MM.1S (cell line): ENCODE measurements around the gene PES1.
"Not testable (repeated sequence)": the region's sequence is repeated elsewhere in the genome, so short reads cannot be mapped to it uniquely, and the experiment has no call there.

Experiments used
- DNase-seq: peaks from one replicate; pipeline ENCODE4 v3.0.0-alpha.2; 2015
- H2AFZ ChIP-seq: fragments of 300-600 bp; sonication (generic); 2 replicates; pipeline ENCODE4 v1.6.0; 2016; ENCODE audit warnings: antibody characterized with exemption, low read length
- H3F3A ChIP-seq: fragments of 300-600 bp; sonication (generic); 2 replicates; pipeline ENCODE4 v1.6.1; 2016; ENCODE audit warnings: mild to moderate bottlenecking, antibody characterized with exemption, low read length, moderate library complexity, mixed read lengths; ENCODE audit not compliant: insufficient read depth
- H3K27ac ChIP-seq: fragments of 300-600 bp; sonication (generic); 2 replicates; pipeline ENCODE4 v1.5.1; 2016; ENCODE audit warnings: mild to moderate bottlenecking, low read length
- H3K27me3 ChIP-seq: fragments of 300-600 bp; sonication (generic); replicated peaks from 2 replicates; pipeline ENCODE4 v1.6.0; 2016; ENCODE audit warnings: low read length; ENCODE audit not compliant: insufficient read depth
- H3K36me3 ChIP-seq: fragments of 300-600 bp; sonication (generic); replicated peaks from 2 replicates; pipeline ENCODE4 v1.6.1; 2016; ENCODE audit warnings: mild to moderate bottlenecking, low read length, mixed read lengths; ENCODE audit not compliant: insufficient read depth
- H3K4me1 ChIP-seq: fragments of 300-600 bp; sonication (generic); 2 replicates; pipeline ENCODE4 v1.6.1; 2016; ENCODE audit warnings: low read length, mixed read lengths
- H3K4me2 ChIP-seq: fragments of 300-600 bp; sonication (generic); 2 replicates; pipeline ENCODE4 v1.6.0; 2016; ENCODE audit warnings: low read depth, low read length
- H3K4me3 ChIP-seq: fragments of 300-600 bp; sonication (generic); 2 replicates; pipeline ENCODE4 v1.5.1; 2016; ENCODE audit warnings: low read length, mixed read lengths
- H3K79me2 ChIP-seq: fragments of 300-600 bp; sonication (generic); 2 replicates; pipeline ENCODE4 v1.6.1; 2016; ENCODE audit warnings: mixed run types, low read length, mixed read lengths
- H3K9ac ChIP-seq: fragments of 300-600 bp; sonication (generic); 2 replicates; pipeline ENCODE4 v1.6.1; 2016; ENCODE audit warnings: low read length, mixed read lengths
- H3K9me2 ChIP-seq: fragments of 300-600 bp; sonication (generic); replicated peaks from 2 replicates; pipeline ENCODE4 v1.6.1; 2016; ENCODE audit warnings: mild to moderate bottlenecking, low read length, mixed read lengths; ENCODE audit not compliant: insufficient read depth
- H3K9me3 ChIP-seq: fragments of 300-600 bp; sonication (generic); replicated peaks from 2 replicates; pipeline ENCODE4 v1.6.1; 2016; ENCODE audit warnings: mild to moderate bottlenecking, low read length, mixed read lengths; ENCODE audit not compliant: insufficient read depth
- H4K20me1 ChIP-seq: fragments of 300-600 bp; sonication (generic); 2 replicates; pipeline ENCODE4 v1.6.1; 2016; ENCODE audit warnings: mild to moderate bottlenecking, low read length, moderate library complexity, mixed read lengths; ENCODE audit not compliant: insufficient read depth
- CTCF ChIP-seq: fragments of 300-600 bp; sonication (generic); IDR thresholded peaks from 2 replicates; pipeline ENCODE4 v1.5.1; 2016; ENCODE audit warnings: antibody characterized with exemption, low read length, mixed read lengths
- EZH2 ChIP-seq: fragments of 300-600 bp; sonication (generic); optimal IDR thresholded peaks from 2 replicates; pipeline ENCODE3; 2017; ENCODE audit warnings: low read depth, mild to moderate bottlenecking, antibody characterized with exemption, low read length, mixed read lengths
- EZH2phosphoT487 ChIP-seq: fragments of 300-600 bp; sonication (generic); IDR thresholded peaks from 2 replicates; pipeline ENCODE4 v1.6.1; 2018; ENCODE audit warnings: antibody characterized with exemption, low read length

PES1 gene

GRCh38 chr22:30553971-30554370 lies 37.7 kb downstream of the PES1 start:
- H3K79me2 ChIP-seq: no peaks in the 10 kb centered on the region
- H4K20me1 ChIP-seq: no peaks in the 10 kb centered on the region
- no peak for TF ChIP-seq EZH2phosphoT487
- no peak for TF ChIP-seq EZH2
- no peak for TF ChIP-seq CTCF
- DNase-seq: no peak
- no peak overlapping the region for H2AFZ ChIP-seq
- H3K9me3 ChIP-seq: no peaks in the 10 kb centered on the region
- no peaks in the 10 kb centered on the region for H3F3A ChIP-seq
- peaks cover 9% of the 10 kb centered on the region; the same call in 1 of the 2 replicates for H3K27me3 ChIP-seq
- H3K27ac ChIP-seq: no peak overlapping the region
- H3K4me2 ChIP-seq: no peak overlapping the region
- H3K36me3 ChIP-seq: no peaks in the 10 kb centered on the region
- H3K9ac ChIP-seq: no peak overlapping the region
- no peaks in the 10 kb centered on the region for H3K9me2 ChIP-seq
- no peaks in the 10 kb centered on the region for H3K4me1 ChIP-seq
- H3K4me3 ChIP-seq: no peak overlapping the region

- no peaks in the 10 kb centered on the region for H3K79me2 ChIP-seq
- H3K36me3 ChIP-seq: no peaks in the 10 kb centered on the region
- H2AFZ ChIP-seq: no peak overlapping the region
- H3K9me3 ChIP-seq: no peaks in the 10 kb centered on the region
- no peak for DNase-seq
- TF ChIP-seq EZH2: no peak
- TF ChIP-seq CTCF: no peak
- TF ChIP-seq EZH2phosphoT487: no peak
- H4K20me1 ChIP-seq: no peaks in the 10 kb centered on the region
- H3K4me1 ChIP-seq: no peaks in the 10 kb centered on the region
- H3K9ac ChIP-seq: no peak overlapping the region
- H3K9me2 ChIP-seq: no peaks in the 10 kb centered on the region
- no peak overlapping the region for H3K4me3 ChIP-seq
- H3K27ac ChIP-seq: no peak overlapping the region
- no peak overlapping the region for H3K4me2 ChIP-seq
- peaks cover 19% of the 10 kb centered on the region; the same call in 1 of the 2 replicates for H3K27me3 ChIP-seq
- no peaks in the 10 kb centered on the region for H3F3A ChIP-seq
Measured at GRCh38 chr22:30552719-30553118, 39.0 kb downstream of the PES1 start.

- peaks cover 26% of the 10 kb centered on the region; the same call in 1 of the 2 replicates for H3K27me3 ChIP-seq
- not testable (repeated sequence) for H3K27ac ChIP-seq, H2AFZ ChIP-seq, H3K36me3 ChIP-seq, H3K4me3 ChIP-seq, H3K9me2 ChIP-seq, H3F3A ChIP-seq, H3K4me1 ChIP-seq, H4K20me1 ChIP-seq, H3K9ac ChIP-seq, H3K4me2 ChIP-seq, H3K9me3 ChIP-seq, DNase-seq, H3K79me2 ChIP-seq
Measured at GRCh38 chr22:30551813-30552212, 39.9 kb downstream of the PES1 start.

- H3K27me3 ChIP-seq: peaks cover 56% of the 10 kb centered on the region
- no peaks in the 10 kb centered on the region for H3K9me2 ChIP-seq
- H3K9ac ChIP-seq: no peak overlapping the region
- H3K36me3 ChIP-seq: no peaks in the 10 kb centered on the region
- no peaks in the 10 kb centered on the region for H3K9me3 ChIP-seq
- no peak overlapping the region for H3K27ac ChIP-seq
- H4K20me1 ChIP-seq: no peaks in the 10 kb centered on the region
- TF ChIP-seq EZH2phosphoT487 (no peak), CTCF (no peak), EZH2 (no peak)
- no peak for DNase-seq
- no peak overlapping the region for H3K4me2 ChIP-seq
- H3K4me3 ChIP-seq: no peak overlapping the region
- no peaks in the 10 kb centered on the region for H3F3A ChIP-seq
- no peaks in the 10 kb centered on the region for H3K4me1 ChIP-seq
- no peak overlapping the region for H2AFZ ChIP-seq
- H3K79me2 ChIP-seq: no peaks in the 10 kb centered on the region
Measured at GRCh38 chr22:30547188-30547587, 44.5 kb downstream of the PES1 start.
